GM12878 (cell line): ENCODE data around the gene SMIM5. TPM values are rescaled to one million over a fixed set of nuclear protein-coding genes. Genes with fewer than 3 reads are reported as not detected.
A peak's percentile ranks its signal among the peaks of the same experiment; 100 is the strongest.

ENCODE experiments used
- BACH1 ChIP-seq: fragments of 450-650 bp; IDR thresholded peaks from 2 replicates; pipeline ENCODE4 v1.6.1; 2017; ENCODE audit warnings: mild to moderate bottlenecking, borderline replicate concordance
- EP300 ChIP-seq, 2 experiments: fragments of 150-350 bp in 1 of 2; IDR thresholded peaks; 2 replicates each; pipeline ENCODE4 v1.6.1; 2011 to 2012; ENCODE audit warnings: low read depth in 2 of 2, low read length in 2 of 2, borderline replicate concordance in 1 of 2, improper control_type of control experiment in 1 of 2, inconsistent platforms in 1 of 2; ENCODE audit not compliant: control insufficient read depth in 1 of 2
- FOS ChIP-seq: IDR thresholded peaks from 3 replicates; pipeline ENCODE4 v1.6.1; 2011; ENCODE audit warnings: borderline replicate concordance; ENCODE audit not compliant: insufficient read length; ENCODE audit errors: extremely low read depth
- FOXM1 ChIP-seq: IDR thresholded peaks from 2 replicates; pipeline ENCODE4 v1.6.1; 2012; ENCODE audit warnings: low read depth, mild to moderate bottlenecking, inconsistent platforms, low read length, moderate library complexity
- HDGF ChIP-seq: fragments of 450-650 bp; IDR thresholded peaks from 2 replicates; pipeline ENCODE4 v1.6.1; 2016; ENCODE audit warnings: antibody characterized with exemption
- IKZF2 ChIP-seq, 2 experiments: fragments of 450-650 bp; IDR thresholded peaks; 2 replicates each; pipeline ENCODE4 v1.6.1; 2017; ENCODE audit warnings: mild to moderate bottlenecking in 2 of 2, moderate library complexity in 2 of 2
- MTA3 ChIP-seq: IDR thresholded peaks from 2 replicates; pipeline ENCODE4 v1.6.1; 2012; ENCODE audit warnings: low read length, inconsistent platforms, borderline replicate concordance
- NFYB ChIP-seq: IDR thresholded peaks from 2 replicates; pipeline ENCODE4 v1.6.1; 2011; ENCODE audit warnings: low read depth, mild to moderate bottlenecking, low read length, improper control_type of control experiment, moderate library complexity; ENCODE audit not compliant: insufficient read depth
- POU2F2 ChIP-seq: IDR thresholded peaks from 3 replicates; pipeline ENCODE4 v1.6.1; 2011; ENCODE audit warnings: low read depth, mild to moderate bottlenecking, low read length, borderline replicate concordance
- RAD21 ChIP-seq: IDR thresholded peaks from 2 replicates; pipeline ENCODE4 v1.6.1; 2011; ENCODE audit warnings: mild to moderate bottlenecking, low read depth, low read length, moderate library complexity; ENCODE audit not compliant: insufficient read depth
- RB1 ChIP-seq: fragments of 450-650 bp; formaldehyde crosslinking; IDR thresholded peaks from 2 replicates; pipeline ENCODE4 v1.6.1; 2017; ENCODE audit warnings: mild to moderate bottlenecking, borderline replicate concordance
- SMARCA5 ChIP-seq: fragments of 450-650 bp; IDR thresholded peaks from 2 replicates; pipeline ENCODE4 v1.6.1; 2017; ENCODE audit warnings: mild to moderate bottlenecking
- polyA plus RNA-seq, 11 experiments: library from polyadenylated mRNA; depleted of rRNA in 4 of 11; unstranded in 6 of 11; stranded (reverse) in 5 of 11; fragments of >200 nt; fragmentation: Nextera tagmentation in 4 of 11; fragmentation: Illumina TruSeq in 1 of 11; extraction: Ambion mirVana in 4 of 11; extraction: Trizol in 1 of 11; gene quantifications; 1 replicate in 1 of 11; 2 replicates in 10 of 11; pipeline versions ENCODE4 v1.2.1 to v1.2.3, GENCODE V29; 2011 to 2016; ENCODE audit warnings: inconsistent platforms in 2 of 11, missing spikeins in 2 of 11, low read depth in 1 of 11
- total RNA-seq, 4 experiments: library from RNA; depleted of rRNA in 3 of 4; stranded (reverse); fragments of >200 nt in 3 of 4; fragmentation: Illumina TruSeq in 1 of 4; extraction: Trizol in 1 of 4; gene quantifications; 2 replicates each; pipeline versions ENCODE4 v1.2.1 to v1.2.3, GENCODE V29; 2013 to 2021
- TF ChIP-seq, protein P1 (sequence below): IDR thresholded peaks from 2 replicates; pipeline ENCODE4 v1.6.1; 2011; ENCODE audit warnings: low read depth, low read length, improper control_type of control experiment, borderline replicate concordance
- TF ChIP-seq, protein P2 (sequence below): IDR thresholded peaks from 2 replicates; pipeline ENCODE4 v1.6.1; 2011; ENCODE audit warnings: borderline replicate concordance, low read depth, mild to moderate bottlenecking, moderate library complexity, low read length; ENCODE audit not compliant: insufficient read depth, poor library complexity, severe bottlenecking
- TF ChIP-seq, protein P3 (sequence below): fragments of 450-650 bp; IDR thresholded peaks from 2 replicates; pipeline ENCODE4 v1.6.1; 2017; ENCODE audit warnings: mild to moderate bottlenecking, moderate library complexity
- TF ChIP-seq, protein P4 (sequence below): fragments of 150-350 bp; IDR thresholded peaks from 2 replicates; pipeline ENCODE4 v1.6.1; 2016; ENCODE audit warnings: low read depth, low read length
- TF ChIP-seq, protein P5 (sequence below): IDR thresholded peaks from 2 replicates; pipeline ENCODE4 v1.6.1; 2011; ENCODE audit warnings: borderline replicate concordance, low read depth, mild to moderate bottlenecking, moderate library complexity, mixed read lengths, low read length; ENCODE audit not compliant: insufficient read depth; ENCODE audit errors: extremely low read length

SMIM5 gene
- total and polyA plus RNA-seq, 10 of the 15 experiments (the other 5 are each of a cell fraction or from before 2014, with no cell fraction given): 0.08 to 0.11 TPM; not detected in 8

DNA sequence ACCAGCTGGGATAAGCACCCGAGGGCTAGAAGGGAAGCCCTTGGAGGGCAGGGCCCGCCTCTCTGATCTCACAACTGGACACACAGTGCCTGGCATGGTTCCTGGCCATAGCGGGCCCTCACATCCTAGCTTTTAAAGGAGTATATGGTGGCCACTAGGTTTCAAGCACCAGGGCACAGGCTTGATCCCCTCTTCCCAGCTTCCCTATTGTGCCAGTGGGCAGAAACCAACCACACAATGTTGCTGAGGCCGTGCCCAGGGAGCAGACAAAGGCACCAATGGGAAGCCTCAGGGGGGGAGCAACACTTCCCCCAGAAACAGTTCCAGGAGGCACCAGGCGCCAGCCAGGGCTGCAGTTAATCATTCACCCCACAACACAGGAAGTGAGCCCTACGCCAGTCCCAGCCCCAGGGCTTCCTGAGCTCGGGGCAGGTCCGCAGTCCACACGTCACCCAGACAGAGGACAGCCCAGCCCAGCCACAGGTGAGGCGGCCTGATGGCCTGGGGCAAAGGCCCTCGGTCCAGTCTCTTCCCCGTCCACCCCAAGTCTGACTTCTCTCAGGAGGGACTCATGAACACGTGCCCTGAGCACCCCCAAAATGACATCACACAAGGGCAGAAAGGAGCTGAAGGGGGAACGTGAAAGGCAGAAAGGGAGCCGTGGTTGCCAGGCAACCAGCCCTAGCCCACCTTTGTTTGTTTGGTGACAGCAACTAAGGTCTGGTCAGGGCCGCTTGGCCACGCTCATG lies 12.8 kb downstream of the SMIM5 start (continued):
- TF ChIP-seq, protein P1, sequence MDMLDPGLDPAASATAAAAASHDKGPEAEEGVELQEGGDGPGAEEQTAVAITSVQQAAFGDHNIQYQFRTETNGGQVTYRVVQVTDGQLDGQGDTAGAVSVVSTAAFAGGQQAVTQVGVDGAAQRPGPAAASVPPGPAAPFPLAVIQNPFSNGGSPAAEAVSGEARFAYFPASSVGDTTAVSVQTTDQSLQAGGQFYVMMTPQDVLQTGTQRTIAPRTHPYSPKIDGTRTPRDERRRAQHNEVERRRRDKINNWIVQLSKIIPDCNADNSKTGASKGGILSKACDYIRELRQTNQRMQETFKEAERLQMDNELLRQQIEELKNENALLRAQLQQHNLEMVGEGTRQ: no peak
- no peak for TF ChIP-seq FOXM1
- TF ChIP-seq BACH1: no peak
- TF ChIP-seq, protein P2, sequence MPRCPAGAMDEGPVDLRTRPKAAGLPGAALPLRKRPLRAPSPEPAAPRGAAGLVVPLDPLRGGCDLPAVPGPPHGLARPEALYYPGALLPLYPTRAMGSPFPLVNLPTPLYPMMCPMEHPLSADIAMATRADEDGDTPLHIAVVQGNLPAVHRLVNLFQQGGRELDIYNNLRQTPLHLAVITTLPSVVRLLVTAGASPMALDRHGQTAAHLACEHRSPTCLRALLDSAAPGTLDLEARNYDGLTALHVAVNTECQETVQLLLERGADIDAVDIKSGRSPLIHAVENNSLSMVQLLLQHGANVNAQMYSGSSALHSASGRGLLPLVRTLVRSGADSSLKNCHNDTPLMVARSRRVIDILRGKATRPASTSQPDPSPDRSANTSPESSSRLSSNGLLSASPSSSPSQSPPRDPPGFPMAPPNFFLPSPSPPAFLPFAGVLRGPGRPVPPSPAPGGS: no peak
- TF ChIP-seq RAD21: no peak
- TF ChIP-seq, protein P3, sequence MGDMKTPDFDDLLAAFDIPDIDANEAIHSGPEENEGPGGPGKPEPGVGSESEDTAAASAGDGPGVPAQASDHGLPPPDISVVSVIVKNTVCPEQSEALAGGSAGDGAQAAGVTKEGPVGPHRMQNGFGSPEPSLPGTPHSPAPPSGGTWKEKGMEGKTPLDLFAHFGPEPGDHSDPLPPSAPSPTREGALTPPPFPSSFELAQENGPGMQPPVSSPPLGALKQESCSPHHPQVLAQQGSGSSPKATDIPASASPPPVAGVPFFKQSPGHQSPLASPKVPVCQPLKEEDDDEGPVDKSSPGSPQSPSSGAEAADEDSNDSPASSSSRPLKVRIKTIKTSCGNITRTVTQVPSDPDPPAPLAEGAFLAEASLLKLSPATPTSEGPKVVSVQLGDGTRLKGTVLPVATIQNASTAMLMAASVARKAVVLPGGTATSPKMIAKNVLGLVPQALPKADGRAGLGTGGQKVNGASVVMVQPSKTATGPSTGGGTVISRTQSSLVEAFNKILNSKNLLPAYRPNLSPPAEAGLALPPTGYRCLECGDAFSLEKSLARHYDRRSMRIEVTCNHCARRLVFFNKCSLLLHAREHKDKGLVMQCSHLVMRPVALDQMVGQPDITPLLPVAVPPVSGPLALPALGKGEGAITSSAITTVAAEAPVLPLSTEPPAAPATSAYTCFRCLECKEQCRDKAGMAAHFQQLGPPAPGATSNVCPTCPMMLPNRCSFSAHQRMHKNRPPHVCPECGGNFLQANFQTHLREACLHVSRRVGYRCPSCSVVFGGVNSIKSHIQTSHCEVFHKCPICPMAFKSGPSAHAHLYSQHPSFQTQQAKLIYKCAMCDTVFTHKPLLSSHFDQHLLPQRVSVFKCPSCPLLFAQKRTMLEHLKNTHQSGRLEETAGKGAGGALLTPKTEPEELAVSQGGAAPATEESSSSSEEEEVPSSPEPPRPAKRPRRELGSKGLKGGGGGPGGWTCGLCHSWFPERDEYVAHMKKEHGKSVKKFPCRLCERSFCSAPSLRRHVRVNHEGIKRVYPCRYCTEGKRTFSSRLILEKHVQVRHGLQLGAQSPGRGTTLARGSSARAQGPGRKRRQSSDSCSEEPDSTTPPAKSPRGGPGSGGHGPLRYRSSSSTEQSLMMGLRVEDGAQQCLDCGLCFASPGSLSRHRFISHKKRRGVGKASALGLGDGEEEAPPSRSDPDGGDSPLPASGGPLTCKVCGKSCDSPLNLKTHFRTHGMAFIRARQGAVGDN: peak; percentile 88
- no peak for TF ChIP-seq POU2F2
- TF ChIP-seq EP300 (IDR thresholded peaks at IDR 0.05; ENCODE audit: borderline replicate concordance in 1 of 2, control insufficient read depth in 1 of 2, low read depth in 2 of 2, low read length in 2 of 2): peak in 1 of 2 experiments; percentile 25; a peak in 1 of 4 replicates
- TF ChIP-seq, protein P4, sequence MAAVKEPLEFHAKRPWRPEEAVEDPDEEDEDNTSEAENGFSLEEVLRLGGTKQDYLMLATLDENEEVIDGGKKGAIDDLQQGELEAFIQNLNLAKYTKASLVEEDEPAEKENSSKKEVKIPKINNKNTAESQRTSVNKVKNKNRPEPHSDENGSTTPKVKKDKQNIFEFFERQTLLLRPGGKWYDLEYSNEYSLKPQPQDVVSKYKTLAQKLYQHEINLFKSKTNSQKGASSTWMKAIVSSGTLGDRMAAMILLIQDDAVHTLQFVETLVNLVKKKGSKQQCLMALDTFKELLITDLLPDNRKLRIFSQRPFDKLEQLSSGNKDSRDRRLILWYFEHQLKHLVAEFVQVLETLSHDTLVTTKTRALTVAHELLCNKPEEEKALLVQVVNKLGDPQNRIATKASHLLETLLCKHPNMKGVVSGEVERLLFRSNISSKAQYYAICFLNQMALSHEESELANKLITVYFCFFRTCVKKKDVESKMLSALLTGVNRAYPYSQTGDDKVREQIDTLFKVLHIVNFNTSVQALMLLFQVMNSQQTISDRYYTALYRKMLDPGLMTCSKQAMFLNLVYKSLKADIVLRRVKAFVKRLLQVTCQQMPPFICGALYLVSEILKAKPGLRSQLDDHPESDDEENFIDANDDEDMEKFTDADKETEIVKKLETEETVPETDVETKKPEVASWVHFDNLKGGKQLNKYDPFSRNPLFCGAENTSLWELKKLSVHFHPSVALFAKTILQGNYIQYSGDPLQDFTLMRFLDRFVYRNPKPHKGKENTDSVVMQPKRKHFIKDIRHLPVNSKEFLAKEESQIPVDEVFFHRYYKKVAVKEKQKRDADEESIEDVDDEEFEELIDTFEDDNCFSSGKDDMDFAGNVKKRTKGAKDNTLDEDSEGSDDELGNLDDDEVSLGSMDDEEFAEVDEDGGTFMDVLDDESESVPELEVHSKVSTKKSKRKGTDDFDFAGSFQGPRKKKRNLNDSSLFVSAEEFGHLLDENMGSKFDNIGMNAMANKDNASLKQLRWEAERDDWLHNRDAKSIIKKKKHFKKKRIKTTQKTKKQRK: no peak
- TF ChIP-seq, protein P5, sequence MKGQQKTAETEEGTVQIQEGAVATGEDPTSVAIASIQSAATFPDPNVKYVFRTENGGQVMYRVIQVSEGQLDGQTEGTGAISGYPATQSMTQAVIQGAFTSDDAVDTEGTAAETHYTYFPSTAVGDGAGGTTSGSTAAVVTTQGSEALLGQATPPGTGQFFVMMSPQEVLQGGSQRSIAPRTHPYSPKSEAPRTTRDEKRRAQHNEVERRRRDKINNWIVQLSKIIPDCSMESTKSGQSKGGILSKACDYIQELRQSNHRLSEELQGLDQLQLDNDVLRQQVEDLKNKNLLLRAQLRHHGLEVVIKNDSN: peak; percentile 5
- peak; percentile 73 for TF ChIP-seq NFYB
- no peak for TF ChIP-seq FOS
- peak; percentile 71 to 72; a peak in 3 of 4 replicates for TF ChIP-seq IKZF2 (IDR thresholded peaks at IDR 0.05)
- peak; percentile 95; the same call in 1 of the 2 replicates for TF ChIP-seq HDGF
- 0 out of 2 replicates have a peak, but pooled peaks have one; percentile 29 for TF ChIP-seq SMARCA5
- TF ChIP-seq MTA3: no peak
- TF ChIP-seq RB1: peak; percentile 60; the same call in 1 of the 2 replicates
